Adipose tissue (tissue), 3 donors: ENCODE results near the gene GSG1. TPM values are rescaled to one million over a fixed set of nuclear protein-coding genes. Genes with fewer than 3 reads are reported as not detected.
"Not testable (repeated sequence)": the region's sequence is repeated elsewhere in the genome, so short reads cannot be mapped to it uniquely, and the experiment has no call there.

Experiments
- H3K27ac ChIP-seq: one replicate; pipeline ENCODE4 v1.5.1; 2013; ENCODE audit warnings: low read depth, low read length
- WGBS, 3 donors: extraction: QIAGEN DNeasy Blood & Tissue Kit; methylation state at CpG; one replicate each; pipeline ENCODE4 v1.1.7; 2013; 5-methylcytosine and 5-hydroxymethylcytosine counted together
- polyA plus RNA-seq, 3 donors: library from polyadenylated mRNA; stranded (reverse); fragments of 200-250 nt; gene quantifications; one replicate each; pipeline ENCODE4 v1.2.3, GENCODE V29; 2013
- donor health status: healthy with polysubstance abuse.
- donor health status: Bipolar disorder and iron deficiency.
- donor health status: healthy.

GSG1 gene
- polyA plus RNA-seq, 3 donors = 4.0 TPM; not detected in 2

DNA sequence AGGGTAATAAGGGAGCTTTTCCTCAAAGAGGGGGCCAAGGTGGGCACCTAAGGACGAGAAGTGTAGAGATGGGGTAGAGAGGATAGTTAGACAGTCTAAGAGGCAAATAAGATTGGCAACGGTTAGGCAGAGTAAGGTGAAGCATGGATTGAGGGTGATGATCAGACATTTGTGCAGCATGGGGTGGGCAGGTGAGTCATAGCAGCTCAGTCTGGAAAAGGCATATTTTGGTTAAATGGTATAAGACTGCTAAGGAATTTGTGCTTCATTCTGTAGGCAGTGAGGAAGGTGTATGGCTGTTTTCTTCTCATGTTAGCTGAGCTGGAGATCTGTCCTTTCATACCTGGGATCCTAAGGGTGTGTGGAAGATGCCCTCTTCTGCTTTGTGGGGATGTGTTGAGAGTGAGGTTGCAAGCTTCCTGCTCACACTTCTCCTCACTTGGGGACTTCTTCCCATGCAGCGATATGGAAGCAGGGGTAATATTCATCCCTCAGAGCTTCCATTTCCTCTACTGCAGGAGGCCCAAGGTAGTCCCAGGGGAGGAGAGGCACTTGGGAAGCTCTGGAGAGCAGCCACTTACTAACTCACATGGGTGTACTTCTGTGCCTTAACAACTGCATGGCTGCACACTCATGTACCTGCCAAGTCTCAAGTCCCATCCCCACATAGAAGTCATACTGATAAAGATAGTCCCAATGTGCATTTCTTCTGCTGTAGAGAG is 28.9 kb downstream of the GSG1 start:
- 85 to 93% (median 91%) methylated on average over 3 of the region's 3 CpGs for WGBS, 3 donors
- H3K27ac ChIP-seq = no peak overlapping the region

DNA sequence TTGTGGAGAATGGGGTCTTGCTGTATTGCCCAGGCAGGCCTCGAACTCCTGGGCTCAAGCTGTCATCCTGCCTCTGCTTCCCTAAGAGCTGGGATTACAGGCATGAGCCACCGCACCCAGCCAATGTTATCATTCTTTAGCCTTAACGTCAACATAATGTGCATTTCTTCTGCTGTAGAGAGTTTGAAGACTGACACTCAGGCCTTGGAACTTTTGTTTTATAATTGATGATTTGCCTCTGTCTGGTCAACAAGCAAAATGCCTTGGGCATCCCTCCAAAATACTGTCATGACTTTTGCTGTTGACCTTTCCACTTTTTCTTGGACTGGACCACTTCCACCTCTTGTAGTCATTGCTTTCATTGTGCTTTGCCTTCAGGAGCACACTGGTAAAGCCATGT is 30.3 kb downstream of the GSG1 start:
- WGBS, 3 donors = 84 to 91% (median 87%) methylated on average over 3 of the region's 3 CpGs
- H3K27ac ChIP-seq = no peak overlapping the region

DNA sequence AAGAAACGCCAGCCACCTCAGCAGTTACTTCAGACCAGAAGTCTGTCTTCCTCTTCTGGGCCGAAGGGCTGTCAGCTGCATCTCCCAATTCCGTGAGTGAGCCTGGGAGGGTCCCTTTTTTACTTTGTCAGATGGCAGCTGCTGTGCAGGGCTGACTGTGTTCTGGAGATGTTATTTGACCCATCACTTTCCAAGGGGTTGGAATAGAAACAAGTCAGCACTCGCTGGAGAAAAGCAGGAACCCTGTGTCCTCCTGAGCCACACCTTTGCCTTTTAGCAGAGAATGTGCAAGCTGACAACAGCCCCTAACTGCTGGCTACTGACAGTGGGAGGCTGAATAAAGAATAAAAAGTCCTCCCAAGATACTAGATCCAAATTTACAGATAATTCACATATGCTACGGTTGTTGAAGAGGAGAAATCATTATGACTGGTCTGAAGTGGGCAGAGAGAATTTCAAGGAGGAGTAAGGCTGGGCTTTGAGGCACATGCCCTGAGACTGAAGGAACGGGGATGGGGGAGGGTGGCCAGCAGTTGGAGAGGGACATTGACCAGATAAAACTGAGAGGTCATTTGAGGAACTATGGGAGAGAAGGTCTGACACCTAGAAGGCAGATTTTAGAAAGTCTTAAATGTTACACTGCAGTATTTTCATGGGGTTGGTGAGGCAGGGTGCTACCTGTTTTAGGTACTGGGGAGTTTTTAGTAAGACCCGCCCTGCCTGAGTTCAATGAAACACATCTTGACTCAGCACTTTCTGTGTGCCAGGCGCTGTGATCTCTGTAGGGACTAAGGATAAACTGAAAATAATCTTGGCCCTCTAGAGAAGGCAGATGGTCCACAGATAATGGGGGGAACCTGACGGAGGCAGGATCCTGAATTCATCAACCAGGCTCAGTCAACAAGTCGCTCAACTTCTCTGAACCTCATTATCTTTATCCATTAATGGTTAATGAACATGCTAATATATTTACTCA is 31.9 kb downstream of the GSG1 start:
- H3K27ac ChIP-seq = no peak overlapping the region
- 80 to 81% (median 80%) methylated on average over 10 of the region's 10 CpGs for WGBS, 3 donors

DNA sequence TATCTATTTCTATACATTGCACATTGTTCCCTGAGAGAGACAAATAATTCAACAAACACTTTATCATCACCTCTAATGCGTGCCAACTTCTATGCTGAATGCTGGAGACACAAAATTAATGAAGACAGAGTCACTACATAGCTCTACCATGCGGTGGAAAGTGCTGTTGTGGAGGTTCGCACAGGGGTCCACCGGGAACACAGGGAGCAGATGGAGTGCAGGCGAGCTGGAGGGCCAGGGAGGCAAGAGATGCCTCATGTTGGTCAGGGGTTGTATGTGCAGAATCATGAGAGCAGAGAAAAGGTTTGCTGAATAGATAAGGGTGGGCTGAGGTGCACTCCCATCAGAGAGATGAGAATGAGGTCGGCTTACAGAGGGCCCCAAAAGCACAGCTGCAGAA is 34.1 kb downstream of the GSG1 start:
- H3K27ac ChIP-seq = no peak overlapping the region
- WGBS, 3 donors = 85 to 92% (median 87%) methylated on average over 6 of the region's 6 CpGs

DNA sequence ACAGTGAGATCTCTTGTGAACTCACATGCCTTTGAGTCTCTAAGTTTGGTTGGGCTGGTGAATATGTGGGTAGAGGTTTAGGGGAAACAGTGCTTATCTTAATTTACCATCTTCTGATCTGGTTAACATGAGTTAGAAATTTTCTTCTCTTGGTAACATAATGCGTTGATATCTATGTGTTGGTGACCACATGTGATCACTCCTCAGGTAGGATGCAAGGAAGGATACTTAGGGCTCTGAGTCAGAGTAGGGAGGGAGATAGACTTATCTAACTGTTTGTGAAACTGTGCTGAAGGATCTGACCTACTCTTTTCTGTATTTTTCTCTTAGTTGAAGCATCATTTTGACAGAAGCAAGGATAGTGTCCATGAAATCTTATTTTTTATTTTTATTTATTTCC is 36.1 kb downstream of the GSG1 start:
- 80 to 89% (median 81%) methylated on average over 1 of the region's 1 CpG for WGBS, 3 donors
- no peak overlapping the region for H3K27ac ChIP-seq

DNA sequence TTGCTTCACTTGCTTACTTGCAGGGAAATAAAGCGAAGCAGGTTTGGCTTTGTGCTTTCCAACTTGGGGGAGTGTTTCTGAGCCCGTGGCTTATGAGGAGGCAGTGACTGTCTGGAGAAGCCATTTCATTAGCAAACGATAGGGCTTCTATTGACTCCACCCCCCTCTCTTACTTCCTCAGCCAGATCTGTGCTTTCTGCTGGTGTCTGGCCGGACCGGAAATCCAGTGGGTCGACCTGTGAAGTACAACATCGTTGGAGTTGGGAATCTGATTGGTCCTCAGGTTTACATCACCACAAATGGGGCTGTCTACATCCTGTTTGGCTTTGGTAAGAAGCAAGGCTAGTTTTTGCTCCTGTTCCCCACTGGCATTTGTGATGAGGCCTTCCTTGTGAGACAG is 37.0 kb downstream of the GSG1 start:
- H3K27ac ChIP-seq = no peak overlapping the region
- 83 to 93% (median 87%) methylated on average over 7 of the region's 7 CpGs for WGBS, 3 donors

DNA sequence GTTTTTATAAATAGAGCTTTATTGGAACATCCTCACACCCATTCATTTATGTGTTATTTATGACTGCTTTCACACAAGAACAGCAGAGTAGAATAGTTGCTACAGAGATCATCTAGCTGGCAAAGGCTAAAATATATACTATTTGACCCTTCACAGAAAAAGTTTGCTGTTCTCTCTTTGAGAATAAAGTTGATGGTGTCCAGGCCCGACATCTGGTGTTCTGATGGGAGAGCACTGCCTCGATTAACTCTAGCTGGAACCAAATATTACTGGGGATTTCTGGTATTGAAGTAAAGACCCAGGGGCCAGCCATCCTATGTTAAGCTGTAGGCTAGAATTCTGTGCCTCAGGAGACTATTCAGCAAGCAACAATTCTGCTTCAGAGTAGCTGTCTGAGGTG is 37.5 kb downstream of the GSG1 start:
- H3K27ac ChIP-seq = no peak overlapping the region
- WGBS, 3 donors = 70 to 82% (median 77%) methylated on average over 2 of the region's 2 CpGs

DNA sequence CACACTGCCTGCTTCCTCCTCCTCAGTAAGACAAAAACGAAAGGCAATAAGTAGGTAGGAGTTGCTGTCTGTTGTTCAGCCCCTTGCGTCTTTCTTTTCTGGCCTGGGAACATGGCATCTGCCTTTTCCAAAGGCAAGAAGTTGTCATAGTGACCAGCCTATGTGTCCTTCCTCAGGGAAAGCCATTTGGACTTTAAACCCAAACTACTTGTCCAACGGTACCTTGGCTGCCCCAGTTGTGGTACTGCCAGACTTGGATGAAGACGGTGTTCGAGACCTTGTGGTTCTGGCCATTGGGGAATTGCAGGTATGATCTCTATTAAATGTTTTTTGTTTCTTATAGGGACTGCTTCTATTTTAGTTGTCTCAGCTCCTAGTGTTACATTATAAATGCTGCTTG is 40.8 kb downstream of the GSG1 start:
- 40 to 94% (median 91%) methylated on average over 5 of the region's 5 CpGs for whole genome bisulfite sequencing, 3 donors
- H3K27ac ChIP-seq = no peak overlapping the region

DNA sequence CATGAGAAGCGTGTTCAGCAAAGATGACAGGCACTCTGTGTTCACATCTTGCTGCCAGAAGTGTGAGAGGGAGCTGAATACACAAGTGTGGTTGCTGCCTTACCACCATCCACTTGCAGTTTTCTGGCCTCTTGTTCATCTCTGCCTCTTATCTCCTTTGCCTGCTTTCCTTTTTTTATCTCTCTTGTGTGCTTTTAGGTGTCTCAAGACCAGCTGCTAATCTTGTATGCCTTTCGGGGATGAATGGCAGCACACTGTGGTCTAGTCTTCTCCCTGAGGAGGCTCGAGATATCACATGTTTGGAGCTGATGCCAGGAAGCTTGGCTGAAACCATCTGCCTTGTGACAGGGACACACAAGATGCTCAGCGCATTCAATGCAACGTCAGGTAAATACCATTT is 42.1 kb downstream of the GSG1 start:
- H3K27ac ChIP-seq = no peak overlapping the region
- 90 to 93% (median 93%) methylated on average over 5 of the region's 5 CpGs for WGBS, 3 donors

DNA sequence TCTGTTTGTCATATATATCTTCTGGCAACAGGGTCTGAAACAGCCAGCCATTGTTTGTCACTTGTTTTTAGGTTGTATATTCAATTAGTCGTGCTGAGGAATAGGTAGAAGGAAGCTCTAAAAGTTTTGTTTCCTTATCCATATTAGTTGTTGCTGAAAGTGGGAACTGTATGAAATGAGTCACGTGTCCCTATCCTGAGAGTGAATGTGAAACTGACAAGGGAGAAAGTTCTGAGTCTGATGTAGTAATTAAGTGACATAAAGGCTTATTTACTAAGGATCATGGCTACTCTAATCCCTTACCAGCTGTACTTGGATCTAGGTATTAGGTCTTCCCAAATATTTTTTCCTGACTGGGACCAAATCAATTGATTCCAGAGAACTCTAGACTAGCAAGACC is 42.9 kb downstream of the GSG1 start:
- 79 to 85% (median 79%) methylated on average over 2 of the region's 2 CpGs for WGBS, 3 donors
- H3K27ac ChIP-seq = no peak overlapping the region

DNA sequence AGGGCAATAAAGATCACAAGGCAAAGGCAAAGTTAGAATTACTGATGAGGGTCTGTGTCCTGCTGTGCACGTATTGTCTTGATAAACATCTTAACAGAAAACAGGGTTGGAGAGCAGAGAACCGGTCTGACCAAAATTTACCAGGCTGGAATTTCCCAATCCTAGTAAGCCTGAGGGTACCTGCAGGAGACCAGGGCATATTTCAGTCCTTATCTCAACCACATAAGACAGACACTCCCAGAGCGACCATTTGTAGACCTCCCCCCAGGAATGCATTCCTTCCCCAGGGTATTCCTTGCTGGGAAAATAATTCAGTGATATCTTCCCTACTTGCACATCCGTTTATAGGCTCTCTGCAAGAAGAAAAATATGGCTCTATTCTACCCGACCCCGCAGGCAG is 49.9 kb downstream of the GSG1 start:
- 86 to 98% (median 96%) methylated on average over 6 of the region's 6 CpGs for WGBS, 3 donors

DNA sequence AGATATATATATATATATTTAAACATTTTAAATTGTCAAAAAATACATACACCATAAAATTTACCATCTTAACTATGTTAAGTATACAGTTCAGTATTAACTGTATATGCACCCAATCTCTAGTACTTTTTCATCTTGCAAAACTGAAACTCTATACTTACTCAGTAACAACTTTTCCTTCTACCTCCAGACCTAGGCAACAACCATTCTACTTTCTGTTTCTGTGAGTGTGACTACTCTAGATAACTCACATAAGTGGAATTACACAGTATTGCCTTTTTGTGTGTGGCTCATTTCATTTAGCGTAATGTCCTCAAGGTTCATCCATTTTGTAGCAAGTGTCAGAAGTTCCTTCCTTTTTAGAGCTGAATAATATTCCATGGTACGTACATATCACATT is 51.0 kb downstream of the GSG1 start:
- 48 to 50% (median 49%) methylated on average over 2 of the region's 2 CpGs for WGBS, 3 donors
- no peak overlapping the region for H3K27ac ChIP-seq

More for the DNA sequence above, 49.9 kb downstream of the GSG1 start:
- H3K27ac ChIP-seq = not testable (repeated sequence)

DNA sequence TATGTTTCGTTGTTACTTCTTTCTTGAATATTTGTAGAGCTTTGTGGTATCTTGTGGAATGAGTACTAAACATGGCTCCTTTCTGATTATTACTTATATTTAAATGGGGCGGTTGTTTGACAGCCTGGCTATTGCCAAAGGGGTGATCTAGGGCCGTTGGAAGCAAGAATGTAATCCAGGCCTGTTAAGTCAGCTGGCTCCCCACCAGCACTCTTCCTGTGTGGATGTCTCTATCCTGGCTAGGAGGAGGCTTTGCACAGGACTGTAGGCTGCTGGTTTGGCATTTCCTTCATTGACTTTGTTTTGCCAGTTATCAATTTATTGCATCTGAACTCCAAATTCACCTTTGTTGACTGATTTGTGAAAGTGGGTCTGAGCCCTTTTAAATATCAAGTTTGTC is 53.7 kb downstream of the GSG1 start:
- no peak overlapping the region for H3K27ac ChIP-seq
- 58 to 63% (median 62%) methylated on average over 3 of the region's 3 CpGs for WGBS, 3 donors

DNA sequence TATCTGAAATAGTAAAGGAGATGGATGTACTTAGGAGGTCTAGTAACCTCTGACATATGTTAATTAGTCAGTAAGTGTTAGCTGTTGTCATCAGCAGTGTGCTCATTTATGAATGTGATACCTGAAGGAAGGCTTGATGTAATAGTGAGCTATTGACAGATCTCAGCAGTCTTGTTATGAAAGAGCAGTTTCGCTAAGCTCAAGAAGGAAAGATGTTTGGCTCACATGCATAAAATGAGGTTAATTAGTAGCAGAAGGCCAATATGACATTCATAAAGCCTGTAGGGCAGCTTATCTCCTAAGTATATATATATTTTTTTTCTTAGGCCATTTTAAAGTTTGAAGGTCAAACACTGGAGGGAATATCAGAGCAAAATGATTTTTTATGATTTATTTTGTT is 56.5 kb downstream of the GSG1 start:
- WGBS, 3 donors = 21 to 93% (median 87%) methylated on average over 1 of the region's 1 CpG
- no peak overlapping the region for H3K27ac ChIP-seq

DNA sequence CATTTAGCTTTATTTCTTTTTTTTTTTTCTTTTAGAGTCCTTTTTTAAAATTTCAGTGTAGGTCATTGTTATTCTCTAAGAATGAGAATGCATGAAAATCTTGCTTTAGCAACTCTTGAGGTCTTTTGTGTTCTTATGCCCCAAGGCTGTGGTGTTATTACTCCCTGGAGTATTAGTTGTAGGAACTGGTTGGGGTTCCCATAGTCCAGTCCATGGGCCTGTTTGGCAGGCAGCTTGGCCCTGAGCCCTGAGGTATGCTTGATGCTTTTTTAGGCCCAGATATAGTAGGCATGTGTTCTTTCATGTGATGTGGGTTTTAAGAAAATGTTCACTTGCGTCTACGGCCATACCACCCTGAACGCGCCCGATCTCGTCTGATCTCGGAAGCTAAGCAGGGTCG is 57.7 kb downstream of the GSG1 start:
- 97 to 99% (median 99%) methylated on average over 8 of the region's 8 CpGs for WGBS, 3 donors
- H3K27ac ChIP-seq = no peak overlapping the region

DNA sequence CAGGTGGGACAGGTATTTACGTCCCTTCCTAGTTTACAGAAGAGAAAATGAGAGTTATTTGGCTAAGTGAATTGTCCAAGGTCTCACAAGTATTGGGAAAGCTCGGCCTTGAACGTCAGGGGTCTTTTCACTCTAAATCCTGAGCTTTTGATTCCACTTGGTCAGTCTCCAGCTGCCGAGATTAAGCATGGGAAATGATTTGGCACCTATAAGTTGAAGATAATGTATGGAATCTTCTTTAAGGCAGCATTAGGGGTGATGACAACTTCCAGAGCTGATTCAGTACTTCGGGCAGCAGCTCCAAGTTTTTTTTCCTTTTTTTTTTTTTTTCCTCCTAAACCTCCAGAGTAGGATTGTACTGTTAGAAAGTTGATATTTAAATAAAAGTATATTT is 58.6 kb downstream of the GSG1 start:
- 7 to 10% (median 8%) methylated on average over 5 of the region's 5 CpGs for WGBS, 3 donors
- H3K27ac ChIP-seq = no peak overlapping the region

DNA sequence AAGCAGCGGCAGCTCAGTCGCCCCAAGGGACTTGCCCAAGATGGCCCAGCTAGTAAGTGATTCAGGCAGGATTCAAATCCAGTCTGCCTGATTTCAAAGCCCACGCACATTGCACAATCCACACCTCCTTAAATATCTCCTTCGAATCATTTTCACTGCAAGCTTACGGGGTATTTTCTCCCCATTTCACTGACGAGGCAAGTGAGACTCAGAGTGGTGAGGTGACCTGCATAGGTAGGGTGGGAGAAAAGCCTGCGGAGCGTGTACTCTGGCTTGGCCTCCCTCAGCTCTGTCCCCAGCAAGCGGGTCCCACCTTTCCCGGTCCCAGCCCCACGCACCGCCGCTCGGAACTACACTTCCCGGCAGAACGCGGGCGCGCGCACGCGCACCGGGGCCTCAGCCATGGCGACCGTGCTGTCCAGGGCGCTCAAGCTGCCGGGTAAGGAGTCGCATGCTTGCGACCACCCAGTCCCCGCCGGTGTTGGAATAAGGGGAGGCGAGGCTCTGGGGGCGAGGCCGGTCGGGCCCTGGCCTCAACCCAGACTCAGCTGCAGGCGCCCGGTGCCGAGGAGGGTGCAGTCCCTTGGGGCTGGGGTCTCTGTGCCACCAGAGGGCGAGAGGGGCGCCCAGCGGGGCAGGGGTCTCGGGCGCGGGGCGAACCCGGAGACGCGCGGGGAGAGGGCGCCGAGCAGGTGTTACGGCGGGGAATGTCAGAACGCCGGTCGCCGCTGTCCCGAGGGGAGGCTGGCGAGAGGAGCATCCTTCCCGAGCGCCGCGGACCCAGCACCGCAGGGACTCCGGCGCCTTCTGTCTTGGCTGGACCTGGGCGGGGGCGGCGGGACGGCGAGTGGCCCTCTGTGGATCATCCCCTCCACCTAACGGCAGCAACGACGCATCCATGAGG is 59.2 kb downstream of the GSG1 start, which contains the start of gene FAM234B:
Gene FAM234B, plus strand, starts transcription at position 380 of the 904 bp plus-strand sequence. Its CDS starts 23 bp downstream, at position 403.
- H3K27ac ChIP-seq = no peak within 1 kb of the TSS
- 2 to 3% (median 2%) methylated on average over 59 to 74 of the region's 74 CpGs for WGBS, 3 donors

DNA sequence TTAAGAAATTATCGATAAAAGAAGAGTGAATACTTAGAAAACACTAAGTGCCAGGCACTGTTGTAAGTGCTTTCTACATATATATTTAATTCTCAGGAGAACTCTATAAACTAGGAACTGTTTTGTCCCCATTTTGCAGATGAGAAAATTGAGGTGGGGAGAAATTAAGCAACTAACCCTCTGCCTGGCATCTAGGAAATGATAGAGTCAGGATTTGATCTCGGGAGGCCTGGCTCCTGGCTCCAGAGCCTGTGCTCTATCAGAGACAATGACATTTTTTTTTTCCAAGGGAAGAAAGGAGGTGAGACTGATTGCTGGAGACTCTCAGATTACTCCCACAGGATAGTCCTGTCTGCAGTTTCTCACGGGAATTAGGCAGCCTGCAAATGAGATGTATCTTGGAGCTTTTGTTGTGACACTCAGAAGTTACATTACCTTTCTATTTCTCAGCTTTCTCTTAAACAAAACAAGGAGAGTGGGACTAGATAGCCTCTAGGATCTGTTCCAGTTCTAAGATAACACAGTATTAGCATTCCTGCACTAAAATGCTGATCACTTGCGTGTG is 60.7 kb downstream of the GSG1 start:
- WGBS, 3 donors = 84 to 90% (median 87%) methylated on average over 4 of the region's 4 CpGs
- no peak overlapping the region for H3K27ac ChIP-seq
